Measurements from ENCODE around the gene ZIC5. TPM values are rescaled to one million over a fixed set of nuclear protein-coding genes. Genes with fewer than 3 reads are reported as not detected.

Gene ZIC5
- total RNA-seq, result not detected
- long read RNA-seq, result 0 reads

DNA sequence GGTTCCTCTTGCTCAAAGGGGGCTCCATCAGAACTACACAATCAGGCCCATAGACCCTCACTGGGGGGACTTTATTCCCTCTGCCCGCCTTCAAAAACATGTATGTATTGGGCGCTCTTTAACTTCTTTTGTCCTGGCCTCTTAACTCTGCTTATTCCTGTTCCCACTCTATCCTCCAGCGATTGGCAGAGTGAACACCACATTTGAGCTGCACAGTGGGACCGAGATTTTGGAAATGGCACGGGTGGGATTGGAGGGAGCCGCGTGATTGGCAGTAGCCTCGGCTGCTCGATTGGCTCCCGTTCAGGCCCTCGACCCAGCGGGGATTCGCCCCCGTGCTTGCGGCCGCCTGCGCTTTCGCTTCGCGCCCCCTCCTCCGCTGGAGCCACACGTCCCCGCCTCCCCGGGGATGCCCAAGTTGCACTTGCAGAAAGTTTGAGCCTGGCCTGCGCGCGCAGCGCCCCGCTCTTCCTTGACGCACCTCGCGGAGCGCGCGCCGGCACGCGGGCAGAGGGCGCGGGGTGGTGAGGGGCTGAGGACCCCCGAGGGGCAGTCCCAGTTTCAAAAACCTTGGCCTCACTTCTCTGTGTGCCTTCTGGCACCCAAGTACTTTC is at the start of gene ZIC5:
Gene ZIC5, minus strand, starts transcription at position 192 of the 614 bp plus-strand sequence. Its CDS starts 164 bp downstream, at position 28.
- intact Hi-C loops (cut with DNase I), result no loop called here
- DNase-seq (no peak), ATAC-seq (ENCODE audit: poor library complexity) (no peak)

DNA sequence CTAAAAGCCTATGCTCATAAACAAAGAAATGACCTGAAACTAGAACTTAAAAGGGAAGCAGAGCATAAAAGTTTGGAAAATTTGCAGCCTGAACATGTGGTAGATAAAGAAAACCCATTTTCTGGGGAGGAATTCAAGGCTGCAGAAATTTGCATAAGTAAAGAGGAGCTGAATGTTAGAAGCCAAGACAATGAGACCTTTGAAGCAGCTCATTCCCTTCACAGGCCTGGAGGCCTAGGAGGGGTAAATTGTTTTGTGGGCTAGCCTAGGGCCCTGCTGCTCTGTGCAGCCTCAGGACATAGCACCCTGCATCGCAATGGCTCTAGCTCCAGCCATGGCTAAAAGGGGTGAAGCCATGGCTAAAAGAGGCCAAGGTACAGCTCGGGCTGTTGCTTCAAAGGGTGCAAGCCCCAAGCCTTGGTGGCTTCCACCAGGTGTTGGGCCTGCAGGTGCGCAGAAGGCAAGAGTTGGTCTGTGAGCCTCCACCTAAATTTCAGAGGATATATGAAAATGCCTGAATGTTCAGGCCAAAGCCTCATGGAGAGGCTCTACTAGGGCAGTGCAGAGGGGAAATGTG is 48.3 kb upstream of the ZIC5 start:
- no peak for ATAC-seq (ENCODE audit: poor library complexity)

DNA sequence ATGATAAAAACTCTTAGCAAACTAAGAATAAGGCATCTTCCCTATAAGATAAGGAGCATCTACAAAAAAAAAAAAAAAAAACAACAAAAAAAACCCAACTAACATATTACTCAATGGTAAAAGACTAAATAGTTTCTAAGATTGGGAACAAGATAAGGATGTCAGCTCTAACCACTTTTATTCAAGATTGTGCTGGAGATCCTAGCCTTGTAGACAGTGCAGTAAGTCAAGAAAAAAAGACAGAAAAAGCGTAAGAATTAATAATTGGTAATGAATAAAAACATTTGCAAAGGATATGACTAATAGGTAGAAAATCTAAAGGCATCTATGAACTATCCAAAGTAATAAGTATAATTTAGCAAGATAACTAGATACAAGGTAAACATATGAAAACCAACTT is 43.1 kb upstream of the ZIC5 start:
- DNase-seq (no peak), ATAC-seq (ENCODE audit: poor library complexity) (no peak)
- intact Hi-C loops (cut with DNase I), result no loop called here

More for the DNA sequence above, 48.3 kb upstream of the ZIC5 start:
- intact Hi-C loops (cut with DNase I), result no loop called here
- no peak for DNase-seq

DNA sequence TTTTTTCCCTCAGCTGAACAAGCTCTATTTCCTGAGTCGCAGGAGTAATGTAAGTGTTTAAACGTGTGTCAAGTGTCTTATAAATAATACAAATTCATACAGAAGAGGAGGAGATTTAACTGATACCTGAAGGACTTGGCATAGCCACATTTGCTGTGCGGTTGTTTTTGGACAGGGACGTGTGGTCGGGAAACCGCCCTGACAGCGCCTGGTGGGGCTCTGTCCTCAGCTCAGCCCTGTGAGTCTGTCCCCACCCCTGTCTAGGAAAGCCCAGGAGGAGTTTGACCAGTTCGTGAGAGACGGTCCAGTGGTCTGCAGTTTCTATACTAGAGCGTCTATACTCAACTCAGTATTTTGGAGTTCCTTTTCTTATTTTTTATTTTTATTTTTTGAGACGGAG is 26.7 kb upstream of the ZIC5 start:
- no peak for ATAC-seq (ENCODE audit: poor library complexity)
- intact Hi-C loops (cut with DNase I), result no loop called here
- no peak for DNase-seq

DNA sequence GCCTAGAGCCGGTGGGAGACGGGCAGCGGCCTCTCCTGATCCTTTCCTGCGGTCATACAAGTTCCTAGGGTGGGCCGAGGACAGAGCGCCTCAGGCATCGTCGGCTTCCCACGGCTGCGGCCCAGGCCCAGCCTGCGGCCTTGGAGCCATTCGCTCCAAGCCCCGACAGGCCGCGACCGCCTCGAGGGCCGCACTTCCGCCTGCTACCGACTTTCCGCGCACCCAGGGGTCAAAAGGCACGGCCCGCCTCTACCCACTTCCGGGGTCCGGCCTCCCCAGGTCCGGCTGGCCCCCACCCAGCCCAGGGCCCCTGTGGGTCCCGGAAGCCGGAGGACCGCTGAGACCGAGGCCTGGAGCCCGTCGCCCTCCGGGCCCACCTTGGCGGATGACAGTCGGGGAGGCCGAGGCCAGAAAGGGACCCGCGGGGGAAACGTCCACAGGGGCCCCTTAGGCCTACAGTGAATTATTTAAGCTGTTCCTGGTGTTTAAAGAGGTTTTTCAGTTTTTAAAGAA is 26.2 kb upstream of the ZIC5 start:
- DNase-seq (no peak), ATAC-seq (ENCODE audit: poor library complexity) (no peak)
- intact Hi-C loops (cut with DNase I), result no loop called here

DNA sequence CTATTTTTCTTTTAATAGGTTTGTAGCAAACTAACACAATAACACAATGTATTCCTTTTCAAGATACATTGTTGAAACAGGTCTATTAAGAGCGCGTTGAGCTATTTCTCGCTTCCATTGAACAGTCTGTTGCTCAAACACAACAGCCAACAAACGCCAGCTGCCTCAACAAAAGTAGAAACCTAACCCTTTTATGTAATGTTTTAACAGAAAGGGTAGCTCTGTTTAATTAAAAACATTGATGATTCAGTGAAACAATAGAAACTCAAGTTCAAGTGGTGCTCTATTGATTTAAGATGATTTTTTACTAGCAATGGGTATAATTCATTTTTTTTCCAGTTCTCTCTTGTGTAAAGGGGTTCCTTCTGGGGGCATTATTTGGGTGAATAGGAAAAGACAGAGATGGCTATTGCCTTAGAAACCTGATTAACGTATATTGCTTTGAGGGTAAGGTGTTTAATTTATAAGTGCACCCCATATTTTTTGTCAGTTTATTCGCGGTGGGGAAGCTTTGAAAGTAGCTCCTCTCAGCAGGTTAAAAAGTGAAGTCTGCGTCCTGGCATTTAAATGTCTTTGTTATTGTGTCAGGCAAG is 24.9 kb upstream of the ZIC5 start:
- DNase-seq (no peak), ATAC-seq (ENCODE audit: poor library complexity) (no peak)
- intact Hi-C loops (cut with DNase I), result no loop called here

DNA sequence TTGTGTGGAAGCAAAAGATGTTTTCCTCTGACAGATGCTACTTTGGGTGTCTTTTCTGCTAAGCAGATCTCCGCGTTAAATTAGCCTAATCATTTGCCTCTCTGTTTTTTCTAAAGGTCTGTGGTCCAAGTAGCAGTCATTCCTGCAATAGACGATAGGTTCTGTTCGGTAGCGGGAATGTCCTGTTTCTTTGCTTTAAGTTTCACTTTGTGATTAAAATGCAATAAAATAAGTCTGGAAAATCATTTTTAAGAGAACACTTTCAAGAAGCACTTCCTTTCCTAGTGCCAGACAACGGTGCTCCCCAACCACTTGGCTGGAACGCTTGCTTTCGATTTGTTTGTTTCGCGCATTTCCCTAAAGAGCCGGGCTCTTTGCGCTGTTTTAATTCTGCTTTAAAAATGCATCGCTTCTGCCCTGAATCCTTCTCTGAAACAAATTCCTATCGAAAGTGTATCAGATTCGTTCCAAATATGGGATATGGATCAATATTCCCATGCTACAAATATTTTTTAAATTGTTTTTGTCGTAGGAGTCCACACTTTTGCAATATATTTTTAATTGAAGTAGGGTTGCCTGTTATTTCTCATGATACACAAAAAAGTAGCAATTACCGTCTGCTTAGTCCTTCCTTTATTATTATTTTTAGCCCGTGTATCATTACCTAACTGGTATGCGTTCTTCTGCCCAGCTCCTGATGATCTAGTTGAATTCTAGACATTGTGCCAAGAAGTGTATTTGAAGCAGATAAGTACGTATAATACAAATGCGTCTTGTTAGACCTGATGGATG is 24.2 kb upstream of the ZIC5 start:
- no peak for DNase-seq
- intact Hi-C loops (cut with DNase I), result no loop called here
- no peak for ATAC-seq (ENCODE audit: poor library complexity)

DNA sequence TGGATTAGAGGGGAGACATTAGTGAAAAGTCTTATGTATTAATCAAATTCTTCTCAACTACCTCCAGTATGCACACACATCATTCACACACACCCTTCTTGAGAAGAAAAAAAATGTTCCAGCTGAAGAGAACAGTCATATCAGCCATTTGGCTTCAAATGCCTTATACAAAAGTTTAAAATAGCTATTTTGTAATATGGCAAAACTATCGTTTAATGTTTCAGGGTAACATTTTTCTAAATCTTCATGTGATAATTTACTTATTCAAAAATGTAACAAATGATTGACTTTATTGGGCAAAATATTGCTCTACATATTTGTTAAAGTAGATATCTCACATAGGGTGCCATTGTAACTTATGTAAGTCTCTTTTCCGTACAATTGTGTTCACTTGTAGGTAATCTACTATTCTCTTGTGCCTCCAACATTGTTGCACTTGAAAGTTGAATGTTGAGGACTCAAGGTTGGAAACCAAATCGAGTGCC is 23.6 kb upstream of the ZIC5 start:
- intact Hi-C loops (cut with DNase I), result no loop called here
- DNase-seq (no peak), ATAC-seq (ENCODE audit: poor library complexity) (no peak)

DNA sequence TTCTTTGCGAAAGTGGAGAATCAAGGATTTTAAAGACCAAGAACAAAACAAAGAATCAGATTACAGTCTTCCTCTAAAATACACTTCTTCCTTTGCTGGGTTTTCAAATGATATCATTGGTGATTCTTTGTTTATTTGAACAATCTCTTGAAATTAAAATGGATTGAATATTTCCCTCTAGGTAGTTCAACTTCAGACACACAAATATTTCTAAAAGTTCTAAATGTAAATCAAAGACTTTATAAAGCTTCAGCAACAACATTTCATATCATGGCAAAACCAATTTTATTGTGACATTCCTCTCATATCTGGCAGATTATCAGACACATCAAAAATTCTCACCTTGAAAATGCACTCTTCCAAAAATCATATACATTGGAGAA is 23.1 kb upstream of the ZIC5 start:
- ATAC-seq (ENCODE audit: poor library complexity), result no peak
- intact Hi-C loops (cut with DNase I), result no loop called here

DNA sequence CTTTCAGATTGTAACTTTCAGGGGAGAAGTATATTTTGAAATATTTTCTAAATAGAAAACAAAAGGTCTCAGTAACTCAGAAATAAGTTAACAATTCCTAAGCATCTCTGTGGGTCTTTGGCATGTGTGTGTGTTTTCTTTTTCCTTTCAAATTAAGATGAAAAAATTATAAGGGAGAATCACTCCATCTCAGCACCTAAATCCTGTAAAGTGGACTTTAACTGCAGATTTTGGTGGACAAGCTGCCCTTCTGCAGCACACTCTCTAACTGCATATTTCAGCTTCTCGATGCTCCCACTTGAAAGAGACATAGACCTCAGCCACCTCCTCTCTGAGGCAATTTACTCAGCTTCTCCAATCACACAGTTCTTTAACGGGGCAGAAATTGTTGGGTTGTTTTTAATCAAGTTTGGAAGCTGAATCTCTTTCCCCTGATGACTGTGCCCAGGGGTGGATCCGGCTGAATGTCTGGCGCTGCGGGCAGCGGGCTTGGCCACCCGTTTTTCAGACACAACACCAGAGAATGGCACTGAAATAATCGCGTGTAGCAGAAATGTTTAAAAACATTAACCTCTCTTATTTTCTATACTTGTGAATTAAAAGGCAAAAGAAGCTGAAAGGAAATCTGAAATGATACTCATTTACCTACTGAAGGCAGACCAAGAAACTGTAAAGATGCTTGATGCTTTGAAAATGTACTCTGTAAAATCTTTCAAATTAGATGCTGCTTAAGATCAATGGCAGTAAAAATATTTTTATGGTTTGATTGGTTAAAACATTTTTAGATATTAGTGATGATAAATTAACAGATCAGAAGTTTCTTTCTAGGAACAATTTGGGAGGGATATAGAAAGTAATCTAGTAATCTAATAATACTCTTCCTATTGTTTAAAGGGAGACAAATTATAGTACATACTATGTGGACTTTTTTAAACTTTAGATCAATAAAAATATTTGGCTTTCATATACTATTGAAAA is 22.4 kb upstream of the ZIC5 start:
- ATAC-seq (ENCODE audit: poor library complexity) (no peak), DNase-seq (no peak)

More for the DNA sequence above, 23.1 kb upstream of the ZIC5 start:
- DNase-seq, result no peak

DNA sequence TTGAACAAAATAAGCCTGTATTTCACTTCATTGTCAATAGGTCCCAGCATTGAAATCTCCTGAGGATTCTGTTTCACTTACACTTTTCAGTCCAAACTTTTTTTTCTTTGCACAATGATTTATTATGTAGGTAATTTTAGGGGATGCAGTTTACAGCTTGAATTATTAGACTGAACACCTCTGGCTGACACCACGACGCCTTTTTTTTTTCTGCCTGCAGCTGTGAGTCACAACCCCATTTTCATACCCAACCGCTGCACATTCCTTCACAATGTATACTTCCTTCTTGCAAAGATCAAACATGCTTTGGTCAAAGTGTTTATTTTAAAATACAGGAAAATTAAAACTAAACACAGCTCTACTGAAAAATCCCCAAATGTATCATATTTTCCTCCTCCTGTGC is 21.4 kb upstream of the ZIC5 start:
- intact Hi-C loops (cut with DNase I), result no loop called here
- DNase-seq (no peak), ATAC-seq (ENCODE audit: poor library complexity) (no peak)

More for the DNA sequence above, 22.4 kb upstream of the ZIC5 start:
- intact Hi-C loops (cut with DNase I), result no loop called here

DNA sequence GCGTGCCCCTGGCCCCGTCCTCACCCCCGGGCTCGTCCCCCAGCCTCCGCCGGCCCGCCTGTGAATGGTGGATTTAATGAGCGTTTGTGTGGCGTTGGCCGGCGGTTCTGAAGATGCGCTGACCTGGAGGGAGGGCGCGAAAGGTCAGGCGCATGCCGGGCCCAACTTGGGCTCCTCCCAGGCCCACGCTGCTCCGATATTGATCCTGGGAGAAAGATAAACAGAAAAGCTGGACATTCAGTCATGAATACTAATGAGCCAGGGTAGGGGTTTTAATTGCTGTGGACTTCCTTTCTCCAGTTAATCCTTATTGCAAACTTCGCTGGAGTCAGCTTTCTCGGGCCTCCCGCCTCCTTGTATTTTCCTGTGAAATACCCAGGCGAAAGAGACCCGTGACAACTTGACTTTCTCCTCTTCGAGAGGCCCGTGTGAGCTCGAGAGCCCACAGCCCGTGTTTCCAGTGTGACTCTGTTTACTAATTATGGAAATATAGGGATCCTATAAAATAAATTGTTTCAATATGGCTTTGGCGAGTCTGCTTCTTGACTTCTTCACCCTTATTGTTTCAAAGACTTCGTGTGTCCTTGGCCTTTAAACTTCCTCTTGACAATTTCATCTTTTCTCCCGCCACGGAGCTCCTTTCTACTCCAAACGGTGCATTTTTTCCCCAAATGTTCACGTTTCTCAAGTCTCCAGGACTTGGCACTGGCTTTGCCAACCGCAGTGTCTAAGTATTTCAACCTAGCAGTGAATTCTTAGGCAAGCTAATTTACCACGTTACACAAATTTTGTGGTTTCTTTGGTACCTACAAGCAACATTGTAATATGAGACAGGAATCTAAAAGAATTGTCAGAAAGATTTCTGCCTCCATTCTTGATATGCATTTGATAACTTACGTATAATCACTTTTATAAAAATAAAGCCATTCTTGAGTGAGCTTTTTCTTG is 20.5 kb upstream of the ZIC5 start:
- ATAC-seq (ENCODE audit: poor library complexity) (no peak), DNase-seq (no peak)
- intact Hi-C loops (cut with DNase I), result no loop called here

DNA sequence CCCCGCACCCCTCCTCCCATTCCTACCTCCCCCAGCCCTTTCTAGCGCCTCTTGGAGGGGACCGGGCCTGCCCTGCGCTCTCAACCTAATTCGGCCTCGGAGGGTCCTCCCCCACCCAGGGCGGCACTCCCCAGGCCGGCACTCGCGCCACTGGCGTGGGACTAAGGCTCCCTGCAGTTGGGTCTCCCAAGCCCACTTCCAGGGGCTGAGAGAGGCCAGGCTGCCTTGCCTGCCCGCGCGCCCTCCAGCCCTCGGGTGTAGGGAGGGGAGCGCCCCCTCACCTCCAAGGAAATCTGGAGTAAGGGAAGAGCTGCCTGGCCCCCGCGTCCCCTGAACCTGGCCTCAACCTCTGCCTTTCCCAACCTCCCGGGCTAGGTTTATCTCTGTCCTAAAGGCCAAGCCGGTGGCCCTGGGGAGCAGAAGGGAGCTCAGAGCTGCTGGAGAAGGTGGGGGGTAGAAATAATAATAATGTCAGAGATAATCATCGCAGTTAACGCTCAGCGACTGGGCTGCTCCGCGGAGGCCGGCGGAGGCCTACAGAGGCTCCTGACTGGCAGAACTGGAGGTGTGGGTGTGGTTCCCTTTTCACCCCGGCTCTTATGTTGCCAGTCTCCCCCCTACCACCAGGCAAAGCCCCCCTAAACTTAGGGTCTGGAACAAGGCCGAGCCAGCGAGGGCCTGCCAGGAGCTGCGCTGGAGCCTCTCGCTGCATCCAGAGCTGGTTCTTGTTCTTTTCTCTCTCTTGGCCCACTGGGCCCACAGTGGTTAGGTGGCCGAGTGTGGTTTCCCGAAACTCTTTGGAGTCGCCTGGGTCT is 19.7 kb upstream of the ZIC5 start:
- intact Hi-C loops (cut with DNase I), result no loop called here
- ATAC-seq (ENCODE audit: poor library complexity) (no peak), DNase-seq (no peak)

DNA sequence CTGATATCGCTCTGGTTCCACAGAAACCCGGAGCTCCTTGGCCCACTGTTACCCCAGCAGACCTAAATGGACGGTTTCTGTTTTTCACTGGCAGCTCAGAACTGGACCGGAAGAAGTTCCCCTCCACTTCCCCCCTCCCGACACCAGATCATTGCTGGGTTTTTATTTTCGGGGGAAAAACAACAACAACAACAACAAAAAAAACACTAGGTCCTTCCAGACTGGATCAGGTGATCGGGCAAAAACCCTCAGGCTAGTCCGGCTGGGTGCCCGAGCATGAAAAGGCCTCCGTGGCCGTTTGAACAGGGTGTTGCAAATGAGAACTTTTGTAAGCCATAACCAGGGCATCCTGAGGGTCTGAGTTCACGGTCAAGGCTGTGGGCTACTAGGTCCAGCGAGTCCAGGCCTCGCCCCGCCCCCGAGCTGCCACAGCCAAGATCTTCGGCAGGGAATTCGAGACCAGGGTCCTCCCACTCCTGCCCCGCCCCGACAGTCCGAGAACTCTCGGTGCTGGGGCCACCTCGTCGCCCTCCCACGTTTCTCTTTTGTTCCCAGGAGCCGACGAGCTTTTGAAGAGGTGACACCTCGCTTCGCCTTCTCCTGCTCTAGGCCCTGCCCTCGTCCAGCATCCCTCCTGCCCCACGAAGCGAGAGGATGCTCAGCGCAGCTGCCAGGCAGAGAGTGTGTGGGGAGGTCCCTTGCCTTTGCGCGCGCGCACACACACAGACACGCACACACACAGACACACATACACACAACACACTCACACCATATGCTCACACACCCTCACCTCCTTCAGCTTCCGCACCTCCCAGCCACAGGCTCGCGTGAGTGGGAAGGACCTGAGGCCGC is 18.8 kb upstream of the ZIC5 start:
- intact Hi-C loops (cut with DNase I), result no loop called here
- ATAC-seq (ENCODE audit: poor library complexity), result no peak

DNA sequence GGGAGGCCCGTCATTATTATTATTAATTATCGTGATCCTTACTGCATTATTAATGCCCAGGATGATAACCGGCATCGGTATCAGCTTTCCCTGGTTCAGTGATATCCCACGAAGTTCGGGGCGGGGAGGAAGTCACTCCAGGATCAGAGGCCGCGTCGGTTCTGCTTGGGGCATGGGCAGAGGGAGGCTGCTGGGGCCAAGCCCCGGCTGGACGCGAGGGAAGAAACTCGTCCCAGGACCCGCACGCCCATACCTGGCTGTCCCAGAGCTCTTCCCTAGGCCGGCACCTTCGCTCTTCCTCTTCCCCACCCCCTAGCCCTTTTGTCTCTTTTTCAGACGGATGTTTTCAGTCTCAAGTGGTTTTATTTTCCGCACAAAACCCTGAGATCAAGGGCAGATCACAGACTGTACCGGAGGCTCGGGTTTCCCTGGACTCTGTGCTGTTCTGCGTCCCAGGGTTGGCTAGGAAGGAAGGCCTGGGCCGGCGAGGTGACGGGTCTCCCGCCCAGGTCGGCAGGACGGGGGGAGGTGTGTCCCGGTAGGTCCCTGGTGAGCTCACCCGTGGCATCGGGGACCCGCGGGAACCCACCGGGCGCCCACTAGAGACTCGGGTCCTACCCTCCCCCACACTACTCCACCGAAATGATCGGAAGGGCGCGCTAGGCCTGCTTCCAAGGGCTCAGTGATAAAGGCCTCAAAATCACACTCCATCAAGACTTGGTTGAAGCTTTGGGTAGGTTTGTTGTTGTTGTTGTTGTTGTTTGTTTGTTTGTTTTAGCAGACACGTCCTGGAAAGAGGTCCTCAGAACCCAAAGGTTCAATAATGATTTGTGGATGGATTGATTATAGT is 17.9 kb upstream of the ZIC5 start:
- ATAC-seq (ENCODE audit: poor library complexity) (no peak), DNase-seq (no peak)
- intact Hi-C loops (cut with DNase I), result no loop called here

More for the DNA sequence above, 18.8 kb upstream of the ZIC5 start:
- DNase-seq, result no peak
